Liver (tissue), 9 donors: ENCODE measurements around the gene PNMA8B. TPM values are rescaled to one million over a fixed set of nuclear protein-coding genes. Genes with fewer than 3 reads are reported as not detected.

Experiments
- DNase-seq: peaks from one replicate; pipeline ENCODE4 v3.0.0-alpha.2; 2017; ENCODE audit warnings: low spot score
- H3K27ac ChIP-seq, 2 donors: one replicate each; pipeline ENCODE4 v1.7.0; 2013; ENCODE audit warnings: inconsistent platforms in 2 of 2, low read length in 2 of 2, control low read depth in 1 of 2, low read depth in 1 of 2, mild to moderate bottlenecking in 1 of 2
- H3K27me3 ChIP-seq, 4 donors: one replicate each; pipeline versions ENCODE4 v1.6.1 to v1.7.0; 2013; ENCODE audit warnings: low read length in 3 of 4, inconsistent platforms in 1 of 4, mild to moderate bottlenecking in 1 of 4, moderate library complexity in 1 of 4; ENCODE audit not compliant: control insufficient read depth in 4 of 4, insufficient read depth in 4 of 4
- H3K36me3 ChIP-seq, 4 donors: one replicate each; pipeline versions ENCODE4 v1.6.1 to v1.7.0; 2013; ENCODE audit warnings: low read length in 3 of 4, mild to moderate bottlenecking in 3 of 4, low read depth in 1 of 4, moderate library complexity in 1 of 4; ENCODE audit not compliant: control insufficient read depth in 4 of 4, insufficient read depth in 3 of 4
- H3K4me1 ChIP-seq, 4 donors: one replicate each; pipeline versions ENCODE4 v1.6.1 to v1.7.0; 2013; ENCODE audit warnings: low read length in 3 of 4, mild to moderate bottlenecking in 3 of 4, moderate library complexity in 1 of 4; ENCODE audit not compliant: control insufficient read depth in 4 of 4, insufficient read depth in 4 of 4
- H3K4me3 ChIP-seq, 3 donors: one replicate each; pipeline versions ENCODE4 v1.6.1 to v1.7.0; 2013; ENCODE audit warnings: low read length in 3 of 3, control low read depth in 1 of 3, low read depth in 1 of 3, mild to moderate bottlenecking in 1 of 3
- H3K9ac ChIP-seq, 2 donors: one replicate each; pipeline ENCODE4 v1.7.0; 2013; ENCODE audit warnings: low read length in 2 of 2, mild to moderate bottlenecking in 2 of 2, moderate library complexity in 2 of 2, control low read depth in 1 of 2, low read depth in 1 of 2
- H3K9me3 ChIP-seq, 4 donors: one replicate each; pipeline versions ENCODE4 v1.6.1 to v1.7.0; 2013; ENCODE audit warnings: low read length in 3 of 4; ENCODE audit not compliant: control insufficient read depth in 4 of 4
- EGR1 ChIP-seq, 2 donors: IDR thresholded peaks; 2 replicates each; pipeline ENCODE4 v1.6.1; 2016 to 2018; ENCODE audit warnings: antibody characterized with exemption in 2 of 2, low read depth in 2 of 2
- FOXA2 ChIP-seq: IDR thresholded peaks from 2 replicates; pipeline ENCODE4 v1.6.1; 2016; ENCODE audit warnings: antibody characterized with exemption
- GABPA ChIP-seq, 2 donors: IDR thresholded peaks in 1 of 2; conservative IDR thresholded peaks in 1 of 2; 2 replicates each; pipeline ENCODE4 v1.6.1; 2016; ENCODE audit warnings: antibody characterized with exemption in 2 of 2, mild to moderate bottlenecking in 1 of 2, moderate library complexity in 1 of 2
- HNF4A ChIP-seq, 2 donors: conservative IDR thresholded peaks; 2 replicates each; pipeline ENCODE4 v1.6.1; 2016; ENCODE audit warnings: antibody characterized with exemption in 2 of 2, mild to moderate bottlenecking in 2 of 2
- HNF4G ChIP-seq: IDR thresholded peaks from 2 replicates; pipeline ENCODE4 v1.6.1; 2016; ENCODE audit warnings: antibody characterized with exemption
- JUND ChIP-seq, 2 donors: IDR thresholded peaks; 2 replicates each; pipeline ENCODE4 v1.6.1; 2016; ENCODE audit warnings: antibody characterized with exemption in 2 of 2
- NR2F2 ChIP-seq: IDR thresholded peaks from 2 replicates; pipeline ENCODE4 v1.6.1; 2016; ENCODE audit warnings: antibody characterized with exemption
- RXRA ChIP-seq, 2 donors: IDR thresholded peaks; 2 replicates each; pipeline ENCODE4 v1.6.1; 2017 to 2018; ENCODE audit warnings: antibody characterized with exemption in 2 of 2, mild to moderate bottlenecking in 1 of 2
- SP1 ChIP-seq: IDR thresholded peaks from 2 replicates; pipeline ENCODE4 v1.6.1; 2018; ENCODE audit warnings: antibody characterized with exemption, mild to moderate bottlenecking
- YY1 ChIP-seq: IDR thresholded peaks from 2 replicates; pipeline ENCODE4 v1.6.1; 2016; ENCODE audit warnings: antibody characterized with exemption, mild to moderate bottlenecking
- WGBS: extraction: QIAGEN DNeasy Blood & Tissue Kit; methylation state at CpG from one replicate; pipeline ENCODE4 v1.1.7; 2013; 5-methylcytosine and 5-hydroxymethylcytosine counted together
- polyA plus RNA-seq, 2 donors: library from polyadenylated mRNA; stranded (reverse) in 1 of 2; unstranded in 1 of 2; fragments of 200-250 nt in 1 of 2; fragments of >200 nt in 1 of 2; fragmentation: Nextera tagmentation in 1 of 2; extraction: Ambion mirVana in 1 of 2; gene quantifications; one replicate each; pipeline versions ENCODE4 v1.2.1 to v1.2.3, GENCODE V29; 2013 to 2015
- total RNA-seq, 2 donors: library from RNA; depleted of rRNA; stranded (reverse); fragments of >200 nt; gene quantifications; one replicate each; pipeline ENCODE4 v1.2.3, GENCODE V29; 2014
- TF ChIP-seq, protein P1 (sequence below): fragments of 150-350 bp; IDR thresholded peaks from 2 replicates; pipeline ENCODE4 v1.5.1; 2017; ENCODE audit warnings: improper control_type of control experiment, low read depth, low read length; ENCODE audit not compliant: missing input control
- TF ChIP-seq, protein P2 (sequence below): IDR thresholded peaks from 2 replicates; pipeline ENCODE4 v1.6.1; 2016; ENCODE audit warnings: antibody characterized with exemption
- TF ChIP-seq, protein P3 (sequence below): IDR thresholded peaks from 2 replicates; pipeline ENCODE4 v1.6.1; 2016; ENCODE audit warnings: antibody characterized with exemption
- donor health status: healthy.
- donor health status: healthy.
- donor health status: healthy.
- donor health status: healthy.
- donor health status: healthy.

The PNMA8B gene
- total and polyA plus RNA-seq, 4 donors = 0.15 to 0.59 (median 0.39) TPM

GRCh38 chr19:46492841-46493235 is 2.8 kb downstream of the PNMA8B start:
- Histone ChIP-seq H3K9ac (no peak overlapping the region), H3K27me3 (peaks cover 0 to 11% (median 3%) of the 10 kb centered on the region in 4 donors), H3K4me1 (peaks cover 0 to 19% (median 7%) of the 10 kb centered on the region in 4 donors), H3K36me3 (no peaks in the 10 kb centered on the region), H3K9me3 (no peaks in the 10 kb centered on the region), H3K27ac (peak overlapping the region in 1 of 2 donors; percentile 25), H3K4me3 (peak overlapping the region in 1 of 3 donors; percentile 33)
- no peak for TF ChIP-seq RXRA (IDR thresholded peaks at IDR 0.05)
- no peak for TF ChIP-seq HNF4G
- TF ChIP-seq, protein P1, sequence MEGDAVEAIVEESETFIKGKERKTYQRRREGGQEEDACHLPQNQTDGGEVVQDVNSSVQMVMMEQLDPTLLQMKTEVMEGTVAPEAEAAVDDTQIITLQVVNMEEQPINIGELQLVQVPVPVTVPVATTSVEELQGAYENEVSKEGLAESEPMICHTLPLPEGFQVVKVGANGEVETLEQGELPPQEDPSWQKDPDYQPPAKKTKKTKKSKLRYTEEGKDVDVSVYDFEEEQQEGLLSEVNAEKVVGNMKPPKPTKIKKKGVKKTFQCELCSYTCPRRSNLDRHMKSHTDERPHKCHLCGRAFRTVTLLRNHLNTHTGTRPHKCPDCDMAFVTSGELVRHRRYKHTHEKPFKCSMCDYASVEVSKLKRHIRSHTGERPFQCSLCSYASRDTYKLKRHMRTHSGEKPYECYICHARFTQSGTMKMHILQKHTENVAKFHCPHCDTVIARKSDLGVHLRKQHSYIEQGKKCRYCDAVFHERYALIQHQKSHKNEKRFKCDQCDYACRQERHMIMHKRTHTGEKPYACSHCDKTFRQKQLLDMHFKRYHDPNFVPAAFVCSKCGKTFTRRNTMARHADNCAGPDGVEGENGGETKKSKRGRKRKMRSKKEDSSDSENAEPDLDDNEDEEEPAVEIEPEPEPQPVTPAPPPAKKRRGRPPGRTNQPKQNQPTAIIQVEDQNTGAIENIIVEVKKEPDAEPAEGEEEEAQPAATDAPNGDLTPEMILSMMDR = no peak
- TF ChIP-seq EGR1 (IDR thresholded peaks at IDR 0.05; ENCODE audit: low read depth in 2 of 2) = no peak
- no peak for TF ChIP-seq HNF4A (conservative IDR thresholded peaks at IDR 0.05)
- DNase-seq = no peak
- whole genome bisulfite sequencing = 13% methylated on average over 17 of the region's 17 CpGs

GRCh38 chr19:46491975-46492682 is 3.5 kb downstream of the PNMA8B start:
- no peak for TF ChIP-seq EGR1 (IDR thresholded peaks at IDR 0.05; ENCODE audit: low read depth in 2 of 2)
- TF ChIP-seq, protein P2, sequence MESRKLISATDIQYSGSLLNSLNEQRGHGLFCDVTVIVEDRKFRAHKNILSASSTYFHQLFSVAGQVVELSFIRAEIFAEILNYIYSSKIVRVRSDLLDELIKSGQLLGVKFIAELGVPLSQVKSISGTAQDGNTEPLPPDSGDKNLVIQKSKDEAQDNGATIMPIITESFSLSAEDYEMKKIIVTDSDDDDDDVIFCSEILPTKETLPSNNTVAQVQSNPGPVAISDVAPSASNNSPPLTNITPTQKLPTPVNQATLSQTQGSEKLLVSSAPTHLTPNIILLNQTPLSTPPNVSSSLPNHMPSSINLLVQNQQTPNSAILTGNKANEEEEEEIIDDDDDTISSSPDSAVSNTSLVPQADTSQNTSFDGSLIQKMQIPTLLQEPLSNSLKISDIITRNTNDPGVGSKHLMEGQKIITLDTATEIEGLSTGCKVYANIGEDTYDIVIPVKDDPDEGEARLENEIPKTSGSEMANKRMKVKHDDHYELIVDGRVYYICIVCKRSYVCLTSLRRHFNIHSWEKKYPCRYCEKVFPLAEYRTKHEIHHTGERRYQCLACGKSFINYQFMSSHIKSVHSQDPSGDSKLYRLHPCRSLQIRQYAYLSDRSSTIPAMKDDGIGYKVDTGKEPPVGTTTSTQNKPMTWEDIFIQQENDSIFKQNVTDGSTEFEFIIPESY = no peak
- no peak for TF ChIP-seq NR2F2
- TF ChIP-seq SP1 = no peak
- TF ChIP-seq FOXA2 = no peak
- TF ChIP-seq YY1 = no peak
- TF ChIP-seq GABPA (IDR thresholded peaks at IDR 0.05 in 1 of 2, conservative IDR thresholded peaks at IDR 0.05 in 1 of 2) = no peak
- peaks cover 0 to 26% (median 12%) of the 10 kb centered on the region in 4 donors for H3K4me1 ChIP-seq
- no peaks in the 10 kb centered on the region for H3K36me3 ChIP-seq
- peaks cover 0 to 14% (median 4%) of the 10 kb centered on the region in 4 donors for H3K27me3 ChIP-seq
- H3K4me3 ChIP-seq = no peak overlapping the region
- 34% methylated on average over 18 of the region's 18 CpGs for WGBS
- DNase-seq = no peak
- no peaks in the 10 kb centered on the region for H3K9me3 ChIP-seq
- H3K27ac ChIP-seq = no peak overlapping the region
- no peak overlapping the region for H3K9ac ChIP-seq

GRCh38 chr19:46490774-46491173 is 4.9 kb downstream of the PNMA8B start:
- H3K4me3 ChIP-seq = no peak overlapping the region
- no peak overlapping the region for H3K9ac ChIP-seq
- no peak for DNase-seq
- H3K27me3 ChIP-seq = peaks cover 0 to 20% (median 3%) of the 10 kb centered on the region in 4 donors
- peaks cover 0 to 27% (median 12%) of the 10 kb centered on the region in 4 donors for H3K4me1 ChIP-seq
- no peaks in the 10 kb centered on the region for H3K36me3 ChIP-seq
- no peaks in the 10 kb centered on the region for H3K9me3 ChIP-seq
- whole genome bisulfite sequencing = 54% methylated on average over 9 of the region's 9 CpGs
- no peak overlapping the region for H3K27ac ChIP-seq
- TF ChIP-seq SP1 = no peak
- no peak for TF ChIP-seq YY1
- TF ChIP-seq, protein P1 = no peak
- TF ChIP-seq FOXA2 = no peak
- TF ChIP-seq JUND (IDR thresholded peaks at IDR 0.05) = no peak
- no peak for TF ChIP-seq EGR1 (IDR thresholded peaks at IDR 0.05; ENCODE audit: low read depth in 2 of 2)
- TF ChIP-seq HNF4G = no peak
- TF ChIP-seq, protein P3, sequence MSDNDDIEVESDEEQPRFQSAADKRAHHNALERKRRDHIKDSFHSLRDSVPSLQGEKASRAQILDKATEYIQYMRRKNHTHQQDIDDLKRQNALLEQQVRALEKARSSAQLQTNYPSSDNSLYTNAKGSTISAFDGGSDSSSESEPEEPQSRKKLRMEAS = no peak
- TF ChIP-seq, protein P2 = no peak
- TF ChIP-seq GABPA (IDR thresholded peaks at IDR 0.05 in 1 of 2, conservative IDR thresholded peaks at IDR 0.05 in 1 of 2) = no peak
